ENCODE results near the gene AP1S1.
"Not testable (repeated sequence)": the region's sequence is repeated elsewhere in the genome, so short reads cannot be mapped to it uniquely, and the experiment has no call there.

Gene AP1S1

GRCh38 chr7:101153969-101154692 is at the start of gene AP1S1:
Gene AP1S1 (plus strand): TSS chr7:101154476. CDS start chr7:101154515, 39 bp downstream.
- no peak for DNase-seq (ENCODE audit: low read depth)

GRCh38 chr7:101104799-101105198 is 49.5 kb upstream of the AP1S1 start:
- DNase-seq (ENCODE audit: low read depth): no peak

- not testable (repeated sequence) for DNase-seq (ENCODE audit: low read depth)
These were observed 49.0 kb upstream of the AP1S1 start for GRCh38 chr7:101105248-101105647.

GRCh38 chr7:101106386-101106785 is 47.9 kb upstream of the AP1S1 start:
- no peak for DNase-seq (ENCODE audit: low read depth)

- DNase-seq (ENCODE audit: low read depth): no peak
These were observed 45.9 kb upstream of the AP1S1 start for GRCh38 chr7:101108330-101108857.

GRCh38 chr7:101108961-101109360 is 45.3 kb upstream of the AP1S1 start:
- no peak for DNase-seq (ENCODE audit: low read depth)

GRCh38 chr7:101109368-101109767 is 44.9 kb upstream of the AP1S1 start:
- DNase-seq (ENCODE audit: low read depth): no peak

GRCh38 chr7:101111261-101111660 is 43.0 kb upstream of the AP1S1 start:
- no peak for DNase-seq (ENCODE audit: low read depth)

- no peak for DNase-seq (ENCODE audit: low read depth)
These were observed 42.0 kb upstream of the AP1S1 start for GRCh38 chr7:101112233-101112632.

GRCh38 chr7:101113140-101113539 is 41.1 kb upstream of the AP1S1 start:
- DNase-seq (ENCODE audit: low read depth): not testable (repeated sequence)

GRCh38 chr7:101113836-101114235 is 40.4 kb upstream of the AP1S1 start:
- DNase-seq (ENCODE audit: low read depth): no peak

- DNase-seq (ENCODE audit: low read depth): no peak
These were observed 39.8 kb upstream of the AP1S1 start for GRCh38 chr7:101114492-101114891.

GRCh38 chr7:101115215-101115614 is 39.1 kb upstream of the AP1S1 start:
- DNase-seq (ENCODE audit: low read depth): no peak

- no peak for DNase-seq (ENCODE audit: low read depth)
These were observed 37.4 kb upstream of the AP1S1 start for GRCh38 chr7:101116898-101117297.

- no peak for DNase-seq (ENCODE audit: low read depth)
These were observed 35.4 kb upstream of the AP1S1 start for GRCh38 chr7:101118856-101119255.

- DNase-seq (ENCODE audit: low read depth): no peak
These were observed 34.4 kb upstream of the AP1S1 start for GRCh38 chr7:101119876-101120275.

GRCh38 chr7:101120315-101120714 is 34.0 kb upstream of the AP1S1 start:
- DNase-seq (ENCODE audit: low read depth): no peak

GRCh38 chr7:101121631-101121990 is 32.7 kb upstream of the AP1S1 start:
- not testable (repeated sequence) for DNase-seq (ENCODE audit: low read depth)

GRCh38 chr7:101121991-101122932 is 32.0 kb upstream of the AP1S1 start:
- peak; percentile 99 for DNase-seq (ENCODE audit: low read depth)

GRCh38 chr7:101122933-101123702 is 31.2 kb upstream of the AP1S1 start:
- DNase-seq (ENCODE audit: low read depth): no peak

- no peak for DNase-seq (ENCODE audit: low read depth)
These were observed 30.6 kb upstream of the AP1S1 start for GRCh38 chr7:101123703-101124068.

GRCh38 chr7:101124376-101125056 is 29.8 kb upstream of the AP1S1 start:
- peak; percentile 95 for DNase-seq (ENCODE audit: low read depth)
